Spinal cord (tissue), 10 donors: ENCODE measurements around the gene LRRC1. TPM values are rescaled to one million over a fixed set of nuclear protein-coding genes. Genes with fewer than 3 reads are reported as not detected.
"Not testable (repeated sequence)": the region's sequence is repeated elsewhere in the genome, so short reads cannot be mapped to it uniquely, and the experiment has no call there.

Experiments used
- DNase-seq, 6 donors: peaks; one replicate each; pipeline versions ENCODE4 v3.0.0 to v3.0.0-alpha.2; 2013 to 2015; ENCODE audit warnings: low spot score in 6 of 6, low read depth in 4 of 6
- H3K27ac ChIP-seq: one replicate; pipeline ENCODE4 v1.5.1; 2013; ENCODE audit warnings: low read depth, low read length, control low read depth
- H3K27me3 ChIP-seq: one replicate; pipeline ENCODE4 v1.6.1; 2013; ENCODE audit warnings: low read length; ENCODE audit not compliant: control insufficient read depth, insufficient read depth
- H3K36me3 ChIP-seq: one replicate; pipeline ENCODE4 v1.6.1; 2013; ENCODE audit warnings: low read length; ENCODE audit not compliant: control insufficient read depth, insufficient read depth
- H3K4me1 ChIP-seq: one replicate; pipeline ENCODE4 v1.6.1; 2013; ENCODE audit warnings: low read length; ENCODE audit not compliant: control insufficient read depth, insufficient read depth
- H3K4me3 ChIP-seq: one replicate; pipeline ENCODE4 v1.5.1; 2013; ENCODE audit warnings: low read depth, low read length, control low read depth
- H3K9me3 ChIP-seq: one replicate; pipeline ENCODE4 v1.6.1; 2013; ENCODE audit warnings: low read length; ENCODE audit not compliant: control insufficient read depth, insufficient read depth
- WGBS: methylation state at CpG from one replicate; pipeline ENCODE4 v1.1.5; 2013; ENCODE audit warnings: missing lambda C conversion rate; ENCODE audit not compliant: insufficient coverage; 5-methylcytosine and 5-hydroxymethylcytosine counted together
- polyA plus RNA-seq, 2 donors: library from polyadenylated mRNA; unstranded; fragments of 120-200 nt; gene quantifications; one replicate each; pipeline ENCODE4 v1.2.1, GENCODE V29; 2013; ENCODE audit not compliant: insufficient read length in 2 of 2
- total RNA-seq, 2 donors: library from RNA; depleted of rRNA in 1 of 2; stranded (reverse); fragments of 120-200 nt in 1 of 2; fragments of >200 nt in 1 of 2; gene quantifications; one replicate each; pipeline versions ENCODE4 v1.2.3 to v1.2.4, GENCODE V29; 2013 to 2014
- donor health status: healthy.

LRRC1 gene
- total and polyA plus RNA-seq, 4 donors, result 14.5 to 15.8 (median 15.5) TPM

DNA sequence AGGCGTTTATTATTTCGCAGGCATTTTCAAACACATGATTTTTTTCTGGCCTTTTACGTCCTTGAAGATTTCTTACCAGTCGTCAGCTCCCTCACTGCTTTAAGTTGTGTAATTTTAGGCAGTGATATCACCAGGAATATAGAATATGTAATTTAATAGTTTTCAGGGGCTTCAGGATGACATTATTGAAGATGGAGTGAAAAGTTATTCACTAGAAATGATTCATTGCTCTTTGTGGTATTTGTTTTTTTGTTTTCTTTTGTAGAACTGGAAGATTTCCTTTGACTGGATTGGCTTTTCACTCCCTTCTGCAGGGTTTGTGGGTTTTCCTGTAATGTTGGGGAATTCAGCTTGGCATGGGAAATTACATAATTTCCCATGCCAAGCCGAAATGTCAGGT lies 2.0 kb downstream of the LRRC1 start:
- no peaks in the 10 kb centered on the region for H3K36me3 ChIP-seq
- no peak overlapping the region for H3K27ac ChIP-seq
- no peak for DNase-seq
- H3K9me3 ChIP-seq, result no peaks in the 10 kb centered on the region
- H3K27me3 ChIP-seq, result peaks cover 3% of the 10 kb centered on the region
- peaks cover 15% of the 10 kb centered on the region for H3K4me1 ChIP-seq
- WGBS, result 100% methylated on average over 1 of the region's 5 CpGs
- peak overlapping the region; percentile 87 for H3K4me3 ChIP-seq

GRCh38 chr6:53797304-53797703 lies 2.5 kb downstream of the LRRC1 start:
- WGBS, result 93% methylated on average over 2 of the region's 2 CpGs
- Histone ChIP-seq H3K27ac (no peak overlapping the region), H3K4me1 (peaks cover 15% of the 10 kb centered on the region), H3K36me3 (no peaks in the 10 kb centered on the region), H3K27me3 (peaks cover 3% of the 10 kb centered on the region), H3K4me3 (no peak overlapping the region), H3K9me3 (no peaks in the 10 kb centered on the region)
- DNase-seq, result no peak

- no peaks in the 10 kb centered on the region for H3K9me3 ChIP-seq
- H3K4me3 ChIP-seq, result no peak overlapping the region
- H3K4me1 ChIP-seq, result peaks cover 6% of the 10 kb centered on the region
- no peak for DNase-seq
- H3K27me3 ChIP-seq, result peaks cover 3% of the 10 kb centered on the region
- 100% methylated on average over 2 of the region's 3 CpGs for WGBS
- no peak overlapping the region for H3K27ac ChIP-seq
- H3K36me3 ChIP-seq, result no peaks in the 10 kb centered on the region
These were observed 4.5 kb downstream of the LRRC1 start for GRCh38 chr6:53799340-53799739.

DNA sequence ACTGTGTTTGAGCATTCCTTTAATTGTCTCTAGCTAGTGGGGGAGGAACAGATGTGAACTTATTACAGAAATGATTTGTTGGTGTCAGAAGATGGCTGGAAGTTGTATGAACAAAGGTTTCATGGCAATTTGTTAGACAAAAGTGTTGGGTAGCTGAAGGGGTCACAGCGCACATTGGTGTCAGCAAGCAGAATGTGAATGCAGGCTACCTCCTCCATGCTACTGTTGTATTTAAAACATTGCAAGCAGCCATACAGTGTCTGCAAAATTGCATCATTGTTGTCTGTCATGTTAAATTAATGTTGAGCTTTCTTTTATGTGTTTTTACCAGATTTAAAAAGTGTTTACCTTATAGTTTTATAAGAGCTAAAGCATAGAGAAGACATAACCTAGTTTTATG lies 6.2 kb downstream of the LRRC1 start:
- no peaks in the 10 kb centered on the region for H3K9me3 ChIP-seq
- no peak for DNase-seq
- WGBS, result 88% methylated on average over 1 of the region's 1 CpG
- no peaks in the 10 kb centered on the region for H3K4me1 ChIP-seq
- H3K4me3 ChIP-seq, result no peak overlapping the region
- H3K27me3 ChIP-seq, result no peaks in the 10 kb centered on the region
- no peak overlapping the region for H3K27ac ChIP-seq
- no peaks in the 10 kb centered on the region for H3K36me3 ChIP-seq

DNA sequence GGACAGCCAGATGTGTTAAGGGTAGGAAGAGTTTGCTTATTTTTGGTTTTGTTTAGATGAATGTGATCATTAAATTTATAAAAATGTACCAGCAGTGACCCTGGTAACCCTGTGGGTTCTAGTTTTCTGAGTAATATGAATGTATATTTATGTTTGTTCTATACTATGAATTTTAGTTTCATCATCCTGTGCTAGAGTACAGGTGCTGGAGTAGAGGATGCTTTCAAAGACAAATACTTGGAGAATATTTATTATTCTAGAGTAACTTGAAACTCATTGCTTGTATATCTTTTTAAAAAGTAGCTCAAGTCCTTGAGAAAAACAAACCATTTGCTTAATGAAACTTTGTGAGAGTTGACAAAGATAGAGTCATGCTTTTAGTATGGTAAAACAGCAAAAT lies 7.8 kb downstream of the LRRC1 start:
- Histone ChIP-seq H3K27ac (no peak overlapping the region), H3K36me3 (no peaks in the 10 kb centered on the region)
- DNase-seq, result no peak

GRCh38 chr6:53803081-53803860 lies 8.5 kb downstream of the LRRC1 start:
- H3K9me3 ChIP-seq, result no peaks in the 10 kb centered on the region
- H3K4me1 ChIP-seq, result no peaks in the 10 kb centered on the region
- H3K27me3 ChIP-seq, result no peaks in the 10 kb centered on the region
- no peaks in the 10 kb centered on the region for H3K36me3 ChIP-seq
- H3K27ac ChIP-seq, result no peak overlapping the region
- 92% methylated on average over 3 of the region's 6 CpGs for WGBS
- no peak overlapping the region for H3K4me3 ChIP-seq
- DNase-seq, result no peak

More for the DNA sequence above, 7.8 kb downstream of the LRRC1 start:
- Histone ChIP-seq H3K27me3 (no peaks in the 10 kb centered on the region), H3K4me3 (no peak overlapping the region), H3K9me3 (no peaks in the 10 kb centered on the region), H3K4me1 (no peaks in the 10 kb centered on the region)

GRCh38 chr6:53805016-53805415 lies 10.2 kb downstream of the LRRC1 start:
- Histone ChIP-seq H3K27me3 (no peaks in the 10 kb centered on the region), H3K27ac (no peak overlapping the region), H3K4me1 (no peaks in the 10 kb centered on the region), H3K36me3 (no peaks in the 10 kb centered on the region), H3K4me3 (no peak overlapping the region), H3K9me3 (no peaks in the 10 kb centered on the region)
- WGBS, result 48% methylated on average over 6 of the region's 7 CpGs
- DNase-seq, result peak in 2 of 6 donors; percentile 10 to 41

- Histone ChIP-seq H3K27ac (no peak overlapping the region), H3K36me3 (no peaks in the 10 kb centered on the region), H3K9me3 (no peaks in the 10 kb centered on the region), H3K4me3 (no peak overlapping the region), H3K27me3 (no peaks in the 10 kb centered on the region), H3K4me1 (no peaks in the 10 kb centered on the region)
- DNase-seq, result no peak
- WGBS, result 71% methylated on average over 2 of the region's 4 CpGs
These were observed 10.9 kb downstream of the LRRC1 start for GRCh38 chr6:53805725-53806124.

DNA sequence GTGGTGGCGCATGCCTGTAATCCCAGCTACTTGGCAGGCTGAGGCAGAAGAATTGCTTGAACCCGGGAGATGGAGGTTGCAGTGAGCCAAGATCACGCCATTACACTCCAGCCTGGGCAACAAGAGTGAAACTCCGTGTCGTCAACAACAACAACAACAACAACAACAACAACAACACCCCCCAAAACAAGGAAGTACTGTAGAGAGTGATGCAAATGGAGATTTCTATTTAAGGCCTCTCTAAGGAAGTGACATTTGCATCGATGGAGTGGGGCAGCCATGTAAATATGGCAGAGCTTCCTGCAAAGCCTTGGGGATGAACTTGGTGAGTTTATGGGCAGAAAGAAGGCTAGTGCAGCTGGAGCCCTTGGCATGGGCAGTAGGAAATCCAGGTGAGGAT lies 12.8 kb downstream of the LRRC1 start:
- not testable (repeated sequence) for H3K4me3 ChIP-seq, H3K36me3 ChIP-seq, DNase-seq, H3K9me3 ChIP-seq, H3K27me3 ChIP-seq, H3K4me1 ChIP-seq, H3K27ac ChIP-seq
- WGBS, result 92% methylated on average over 1 of the region's 6 CpGs

GRCh38 chr6:53808302-53808881 lies 13.6 kb downstream of the LRRC1 start:
- Histone ChIP-seq H3K27me3 (no peaks in the 10 kb centered on the region), H3K9me3 (no peaks in the 10 kb centered on the region), H3K4me1 (no peaks in the 10 kb centered on the region), H3K27ac (no peak overlapping the region), H3K4me3 (no peak overlapping the region), H3K36me3 (no peaks in the 10 kb centered on the region)
- no peak for DNase-seq
